Measurements from ENCODE around the gene CALR. TPM values are rescaled to one million over a fixed set of nuclear protein-coding genes. Genes with fewer than 3 reads are reported as not detected.
"Not testable (repeated sequence)": the region's sequence is repeated elsewhere in the genome, so short reads cannot be mapped to it uniquely, and the experiment has no call there.

The CALR gene
- total and polyA plus RNA-seq, 2 donors (not counting 1 experiment from before 2014, with no cell fraction given) = 1,447 to 2,757 TPM

DNA sequence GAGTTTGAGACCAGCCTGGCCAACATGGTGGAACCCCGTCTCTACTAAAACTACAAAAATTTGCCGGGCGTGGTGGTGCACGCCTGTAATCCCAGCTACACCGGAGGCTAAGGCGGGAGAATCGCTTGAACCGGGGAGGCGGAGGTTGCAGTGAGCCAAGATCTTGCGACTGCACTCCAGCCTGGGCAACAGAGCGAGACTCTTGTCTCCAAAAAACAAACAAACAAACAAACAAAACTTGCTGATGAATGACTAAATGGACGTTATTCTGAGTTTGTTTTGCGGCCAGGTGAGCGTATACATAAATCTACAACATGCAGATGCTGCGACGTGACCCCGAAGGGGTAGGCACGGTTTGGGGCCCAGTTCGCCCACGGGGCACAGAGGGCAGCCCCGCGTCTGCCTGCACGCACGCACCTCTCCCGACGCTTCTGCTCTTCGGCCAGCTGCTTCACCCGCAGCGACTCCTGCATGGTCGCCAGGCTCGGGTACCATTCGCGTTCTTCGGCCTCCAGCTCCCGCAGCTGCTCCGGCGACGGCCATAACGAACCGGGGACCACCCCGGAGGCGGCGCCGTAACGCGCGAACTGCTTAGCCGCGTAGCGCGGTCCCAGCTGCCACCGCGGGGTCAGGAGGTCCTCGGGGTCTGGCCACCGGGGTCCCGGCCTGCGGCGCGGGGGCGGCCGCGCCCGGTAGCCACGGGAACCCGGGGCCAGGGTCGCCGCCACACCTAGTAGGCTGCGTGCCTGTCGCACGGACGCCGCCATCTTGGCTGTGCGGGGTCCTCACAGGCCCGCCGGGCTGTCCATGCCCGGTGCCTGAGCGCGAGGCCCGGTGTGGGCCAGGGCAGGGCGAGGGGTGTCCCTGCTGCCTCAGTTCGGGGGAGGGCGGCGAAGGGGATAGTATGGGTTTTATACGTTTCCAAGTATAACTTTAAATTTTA lies 18.3 kb downstream of the CALR start, which contains the start of gene GADD45GIP1:
Gene GADD45GIP1, minus strand, starts transcription at position 778 of the 943 bp plus-strand sequence. Its CDS starts 11 bp downstream, at position 767.
- Histone ChIP-seq H3K9me3 (ENCODE audit: control insufficient read depth, insufficient read depth, low read depth, low read length) (no peaks in the 10 kb centered on the region), H3K36me3 (ENCODE audit: control insufficient read depth, insufficient read depth, low read length) (peaks cover 10% of the 10 kb centered on the region), H3K4me1 (ENCODE audit: control insufficient read depth, extremely low read depth, insufficient read depth, low read length) (peaks cover 17% of the 10 kb centered on the region), H3K79me2 (ENCODE audit: control insufficient read depth, insufficient read depth, low read length) (peaks cover 37% of the 10 kb centered on the region), H3K4me3 (replicated peaks in 1 of 4; ENCODE audit: control extremely low read depth in 1 of 4, insufficient read depth in 1 of 4, low read depth in 3 of 4, low read length in 4 of 4) (peak within 1 kb of the TSS; percentile 72 to 93 (median 84)), H3K27ac (ENCODE audit: insufficient read depth, low read length) (peak within 1 kb of the TSS; percentile 77), H3K27me3 (ENCODE audit: control insufficient read depth, insufficient read depth, low read length) (no peaks in the 10 kb centered on the region), H4K20me1 (ENCODE audit: control insufficient read depth, extremely low read depth, insufficient read depth, low read length) (no peaks in the 10 kb centered on the region), H3K9ac (ENCODE audit: insufficient read depth, low read length) (peak within 1 kb of the TSS; percentile 77), H3K4me2 (ENCODE audit: extremely low read depth, insufficient read depth, low read length) (peak within 1 kb of the TSS; percentile 90), H2AFZ (ENCODE audit: low read length) (peak within 1 kb of the TSS; percentile 81)
- no peak for TF ChIP-seq EZH2 (IDR thresholded peaks at IDR 0.05; ENCODE audit: low read length, missing control alignments)
- TF ChIP-seq, protein P1, sequence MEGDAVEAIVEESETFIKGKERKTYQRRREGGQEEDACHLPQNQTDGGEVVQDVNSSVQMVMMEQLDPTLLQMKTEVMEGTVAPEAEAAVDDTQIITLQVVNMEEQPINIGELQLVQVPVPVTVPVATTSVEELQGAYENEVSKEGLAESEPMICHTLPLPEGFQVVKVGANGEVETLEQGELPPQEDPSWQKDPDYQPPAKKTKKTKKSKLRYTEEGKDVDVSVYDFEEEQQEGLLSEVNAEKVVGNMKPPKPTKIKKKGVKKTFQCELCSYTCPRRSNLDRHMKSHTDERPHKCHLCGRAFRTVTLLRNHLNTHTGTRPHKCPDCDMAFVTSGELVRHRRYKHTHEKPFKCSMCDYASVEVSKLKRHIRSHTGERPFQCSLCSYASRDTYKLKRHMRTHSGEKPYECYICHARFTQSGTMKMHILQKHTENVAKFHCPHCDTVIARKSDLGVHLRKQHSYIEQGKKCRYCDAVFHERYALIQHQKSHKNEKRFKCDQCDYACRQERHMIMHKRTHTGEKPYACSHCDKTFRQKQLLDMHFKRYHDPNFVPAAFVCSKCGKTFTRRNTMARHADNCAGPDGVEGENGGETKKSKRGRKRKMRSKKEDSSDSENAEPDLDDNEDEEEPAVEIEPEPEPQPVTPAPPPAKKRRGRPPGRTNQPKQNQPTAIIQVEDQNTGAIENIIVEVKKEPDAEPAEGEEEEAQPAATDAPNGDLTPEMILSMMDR (conservative IDR thresholded peaks at IDR 0.05 in 1 of 2, IDR thresholded peaks at IDR 0.05 in 1 of 2; ENCODE audit: low read depth in 1 of 2, low read length in 2 of 2) = no peak
- DNase-seq (ENCODE audit: low read depth in 2 of 2) = peak; percentile 73 to 77

DNA sequence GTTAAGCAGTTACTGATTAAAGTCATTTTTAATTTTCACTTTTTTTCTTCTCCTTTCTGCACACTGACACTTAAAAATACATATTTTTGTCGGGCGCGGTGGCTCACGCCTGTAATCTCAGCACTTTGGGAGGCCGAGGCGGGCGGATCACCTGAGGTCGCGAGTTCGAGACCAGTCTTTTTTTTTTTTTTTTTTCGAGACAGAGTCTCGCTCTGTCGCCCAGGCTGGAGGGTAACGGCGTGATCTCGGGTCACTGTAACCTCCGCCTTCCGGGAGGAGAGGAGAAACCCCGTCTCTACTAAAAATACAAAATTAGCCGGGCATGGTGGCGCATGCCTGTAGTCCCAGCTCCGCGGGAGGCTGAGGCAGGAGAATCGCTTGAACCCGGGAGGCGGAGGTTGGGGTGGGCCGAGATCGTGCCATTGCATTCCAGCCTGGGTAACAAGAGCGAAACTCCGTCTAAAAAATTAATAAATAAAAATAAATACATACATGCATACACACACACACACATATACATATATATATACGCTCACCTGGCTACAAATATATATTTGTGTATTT lies 19.1 kb downstream of the CALR start:
- peaks cover 37% of the 10 kb centered on the region for H3K79me2 ChIP-seq (ENCODE audit: control insufficient read depth, insufficient read depth, low read length)
- peak overlapping the region; percentile 68 for H3K4me2 ChIP-seq (ENCODE audit: extremely low read depth, insufficient read depth, low read length)
- H3K4me3 ChIP-seq (replicated peaks in 1 of 4; ENCODE audit: control extremely low read depth in 1 of 4, insufficient read depth in 1 of 4, low read depth in 3 of 4, low read length in 4 of 4) = peak overlapping the region; percentile 69 to 93 (median 76)
- DNase-seq (ENCODE audit: low read depth in 2 of 2); H3K36me3 ChIP-seq (ENCODE audit: control insufficient read depth, insufficient read depth, low read length); H3K9me3 ChIP-seq (ENCODE audit: control insufficient read depth, insufficient read depth, low read depth, low read length); H4K20me1 ChIP-seq (ENCODE audit: control insufficient read depth, extremely low read depth, insufficient read depth, low read length); H3K27me3 ChIP-seq (ENCODE audit: control insufficient read depth, insufficient read depth, low read length): not testable (repeated sequence)
- H3K9ac ChIP-seq (ENCODE audit: insufficient read depth, low read length) = peak overlapping the region; percentile 77
- peaks cover 14% of the 10 kb centered on the region for H3K4me1 ChIP-seq (ENCODE audit: control insufficient read depth, extremely low read depth, insufficient read depth, low read length)
- H2AFZ ChIP-seq (ENCODE audit: low read length) = peak overlapping the region; percentile 81
- peak overlapping the region; percentile 77 for H3K27ac ChIP-seq (ENCODE audit: insufficient read depth, low read length)

DNA sequence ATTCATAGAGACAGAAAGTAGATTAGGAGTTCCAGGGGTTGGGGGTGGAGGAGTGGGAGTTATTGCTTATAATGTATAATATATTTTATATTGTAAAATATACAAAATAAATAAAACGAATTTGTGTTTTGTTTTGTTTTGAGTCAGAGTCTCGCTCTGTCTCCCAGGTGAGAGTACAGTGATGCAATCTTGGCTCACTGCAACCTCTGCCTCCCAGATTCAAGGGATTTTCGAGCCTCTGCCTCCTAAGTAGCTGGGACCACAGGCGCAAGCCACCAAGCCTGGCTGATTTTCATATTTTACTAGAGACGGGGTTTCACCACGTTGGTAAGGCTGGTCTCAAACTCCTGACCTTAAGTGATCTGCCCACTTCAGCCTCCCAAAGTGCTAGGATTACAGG lies 21.1 kb downstream of the CALR start:
- Histone ChIP-seq H3K9ac (ENCODE audit: insufficient read depth, low read length) (no peak overlapping the region), H4K20me1 (ENCODE audit: control insufficient read depth, extremely low read depth, insufficient read depth, low read length) (no peaks in the 10 kb centered on the region), H3K9me3 (ENCODE audit: control insufficient read depth, insufficient read depth, low read depth, low read length) (no peaks in the 10 kb centered on the region), H3K36me3 (ENCODE audit: control insufficient read depth, insufficient read depth, low read length) (no peaks in the 10 kb centered on the region), H3K4me1 (ENCODE audit: control insufficient read depth, extremely low read depth, insufficient read depth, low read length) (no peaks in the 10 kb centered on the region), H3K27ac (ENCODE audit: insufficient read depth, low read length) (no peak overlapping the region), H3K4me3 (replicated peaks in 1 of 4; ENCODE audit: control extremely low read depth in 1 of 4, insufficient read depth in 1 of 4, low read depth in 3 of 4, low read length in 4 of 4) (no peak overlapping the region), H3K79me2 (ENCODE audit: control insufficient read depth, insufficient read depth, low read length) (peaks cover 26% of the 10 kb centered on the region), H3K4me2 (ENCODE audit: extremely low read depth, insufficient read depth, low read length) (no peak overlapping the region), H2AFZ (ENCODE audit: low read length) (no peak overlapping the region), H3K27me3 (ENCODE audit: control insufficient read depth, insufficient read depth, low read length) (no peaks in the 10 kb centered on the region)
- TF ChIP-seq, protein P1 (conservative IDR thresholded peaks at IDR 0.05 in 1 of 2, IDR thresholded peaks at IDR 0.05 in 1 of 2; ENCODE audit: low read depth in 1 of 2, low read length in 2 of 2) = no peak
- TF ChIP-seq EZH2 (IDR thresholded peaks at IDR 0.05; ENCODE audit: low read length, missing control alignments) = no peak
- DNase-seq (ENCODE audit: low read depth in 2 of 2) = no peak

Measured in fibroblast of lung (primary cell).